ENCODE measurements around the gene SGMS1. TPM values are rescaled to one million over a fixed set of nuclear protein-coding genes. Genes with fewer than 3 reads are reported as not detected.

Gene SGMS1
- total RNA-seq, 1 experiment from 2014 or later, result 20.4 TPM

DNA sequence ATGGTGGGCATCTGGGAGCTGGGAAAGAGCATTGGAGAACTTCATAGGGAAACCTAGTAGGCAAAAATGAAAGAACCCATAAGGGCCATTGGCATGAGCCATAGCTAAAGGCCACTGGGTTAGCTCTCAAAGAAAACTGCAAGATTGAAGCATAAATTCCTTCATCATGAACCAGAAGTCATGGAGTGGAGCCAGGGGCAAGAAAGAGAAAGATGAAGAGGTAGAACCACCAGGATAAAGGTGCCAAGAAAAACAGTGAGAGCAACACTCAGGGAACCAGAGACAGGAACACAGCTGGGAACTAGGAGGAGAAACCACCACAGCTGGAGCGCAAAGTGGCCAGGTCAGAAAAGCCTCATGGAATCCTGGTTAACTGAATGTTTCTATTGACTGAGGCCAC is 11.5 kb upstream of the SGMS1 start:
- H3K27ac Mint-ChIP-seq, result peak overlapping the region in 1 of 3 experiments; percentile 89; a peak in 2 of 7 replicates
- H3K9me3 Mint-ChIP-seq, result no peaks in the 10 kb centered on the region
- no peaks in the 10 kb centered on the region for H3K23me2 ChIP-seq (ENCODE audit: insufficient read length, low read depth, low read length, poor library complexity, severe bottlenecking)
- no peak overlapping the region for H4K91ac ChIP-seq (ENCODE audit: insufficient read length, low read depth, low read length)
- no peaks in the 10 kb centered on the region for H4K20me1 ChIP-seq (ENCODE audit: control insufficient read depth, insufficient read depth, insufficient read length)
- no peak for DNase-seq
- H3K4me3 Mint-ChIP-seq, result no peak overlapping the region
- no peaks in the 10 kb centered on the region for H3K27me3 Mint-ChIP-seq (ENCODE audit: low read depth)
- H3K79me2 ChIP-seq (ENCODE audit: insufficient read depth, low read length), result no peaks in the 10 kb centered on the region
- no peak overlapping the region for H3K27ac ChIP-seq (ENCODE audit: insufficient read length, low read depth, low read length)
- no peaks in the 10 kb centered on the region for H3K79me1 ChIP-seq (ENCODE audit: insufficient read depth, low read depth, low read length, poor library complexity, severe bottlenecking)
- H2BK12ac ChIP-seq (ENCODE audit: insufficient read length, low read depth, low read length), result no peak overlapping the region
- H2BK15ac ChIP-seq (ENCODE audit: low read depth, low read length), result no peak overlapping the region
- H2AK5ac ChIP-seq (ENCODE audit: insufficient read length, low read length), result no peak overlapping the region
- H3K4ac ChIP-seq (ENCODE audit: low read depth, low read length), result no peak overlapping the region
- no peak overlapping the region for H2BK20ac ChIP-seq (ENCODE audit: low read depth, low read length, poor library complexity, severe bottlenecking)
- H3K9me3 ChIP-seq (ENCODE audit: control insufficient read depth, low read depth, low read length), result no peaks in the 10 kb centered on the region
- H3K23ac ChIP-seq (ENCODE audit: insufficient read length, low read depth, low read length), result no peak overlapping the region
- H4K5ac ChIP-seq (ENCODE audit: insufficient read length, low read depth, low read length), result no peak overlapping the region
- peaks cover 17 to 18% of the 10 kb centered on the region in 2 experiments for H3K4me1 Mint-ChIP-seq
- no peak overlapping the region for H2BK120ac ChIP-seq (ENCODE audit: low read depth, low read length, poor library complexity, severe bottlenecking)
- H3K4me2 ChIP-seq (ENCODE audit: insufficient read depth, insufficient read length, low read length), result no peak overlapping the region
- H3T11ph ChIP-seq (ENCODE audit: low read length), result no peak overlapping the region
- no peak overlapping the region for H3K56ac ChIP-seq (ENCODE audit: insufficient read length, low read depth, low read length)
- H2AFZ ChIP-seq (ENCODE audit: low read length), result no peak overlapping the region
- H3K18ac ChIP-seq (ENCODE audit: insufficient read length, low read depth, low read length), result no peak overlapping the region
- H3K4me1 ChIP-seq (ENCODE audit: insufficient read depth, low read length), result no peaks in the 10 kb centered on the region; the same call in 1 of the 2 replicates
- no peaks in the 10 kb centered on the region for H3K27me3 ChIP-seq (ENCODE audit: insufficient read depth, low read length)
- H3K9ac ChIP-seq (ENCODE audit: extremely low read depth, insufficient read length, low read length), result no peak overlapping the region
- no peak overlapping the region for H4K8ac ChIP-seq (replicated peaks; ENCODE audit: insufficient read length, low read depth, low read length)
- H3K36me3 Mint-ChIP-seq (ENCODE audit: insufficient read depth in 1 of 3, low read depth in 3 of 3), result no peaks in the 10 kb centered on the region
- no peak overlapping the region for H3K14ac ChIP-seq (ENCODE audit: insufficient read depth, low read length)
- no CpG with 5 or more reads among the region's 1 CpG for WGBS (ENCODE audit: extremely low coverage, insufficient read length, low lambda C conversion rate)
- no peak overlapping the region for H2BK5ac ChIP-seq (ENCODE audit: insufficient read length, low read length)
- TF ChIP-seq CTCF (conservative IDR thresholded peaks at IDR 0.05), result no peak
